HCT116 (cell line): ENCODE data around the gene PPP1R3E. TPM values are rescaled to one million over a fixed set of nuclear protein-coding genes. Genes with fewer than 3 reads are reported as not detected.

Experiments
- ATAC-seq: fragments of 200-7000 bp; cut with Tn5 transposase; 2 replicates; pipeline ENCODE4 v1.9.1; 2020; ENCODE audit warnings: mild to moderate bottlenecking, moderate library complexity
- BruUV-seq: library from RNA; stranded (reverse); fragments of 400-500 nt; replicated peaks from 2 replicates; lab custom pipeline; 2021; lab: Mats Ljungman, UMichigan
- CTCF ChIA-PET: fragments of 300-600 bp; sonication (Branson Sonifier 250); formaldehyde crosslinking; loops from one replicate; lab custom pipeline; 2021; ENCODE audit warnings: antibody characterized with exemption; lab: Charles Lee
- POLR2A ChIA-PET: fragments of 300-600, 350-600 bp; sonication (Branson Sonifier 250); formaldehyde crosslinking; loops from one replicate; lab custom pipeline; 2021; ENCODE audit warnings: antibody characterized with exemption; lab: Charles Lee
- RAD21 ChIA-PET, 2 experiments: fragments of 300-600 bp; sonication (Branson Sonifier 250); formaldehyde crosslinking; loops; one replicate each; lab custom pipeline; 2023; ENCODE audit warnings: low total read pairs in 2 of 2; ENCODE audit not compliant: uncharacterized antibody in 2 of 2, unreplicated experiment in 2 of 2, low non-redundant PET in 1 of 2; lab: Charles Lee
- DNase-seq: peaks from one replicate; pipeline ENCODE4 v3.0.0-alpha.2; 2010; ENCODE audit warnings: low read depth, low spot score
- H2AFZ ChIP-seq: fragments of 200-600 bp; shearing (Covaris generic), sonication (generic); 2 replicates; pipeline ENCODE4 v1.6.1; 2017; ENCODE audit warnings: low read depth, mixed run types, mixed read lengths, antibody characterized with exemption, low read length; ENCODE audit not compliant: poor library complexity, severe bottlenecking
- H3K27ac ChIP-seq: 2 replicates; pipeline ENCODE4 v1.5.1; 2012; ENCODE audit warnings: low read depth, low read length
- H3K27me3 ChIP-seq: fragments of 200-600 bp; sonication (generic); 2 replicates; pipeline ENCODE4 v1.6.1; 2016; ENCODE audit warnings: mixed run types, low read length, mixed read lengths; ENCODE audit not compliant: insufficient read depth
- H3K36me3 ChIP-seq, 2 experiments: fragments of 200-500 bp in 1 of 2; fragments of 200-600 bp in 1 of 2; sonication (Bioruptor generic) in 1 of 2; sonication (generic) in 1 of 2; 2 replicates each; pipeline versions ENCODE4 v1.5.1 to v1.6.1; 2014 to 2016; ENCODE audit warnings: low read length in 2 of 2, inconsistent platforms in 1 of 2, mixed read lengths in 1 of 2, mixed run types in 1 of 2; ENCODE audit not compliant: insufficient read depth in 2 of 2, control insufficient read depth in 1 of 2
- H3K4me1 ChIP-seq, 2 experiments: fragments of 200-600 bp in 1 of 2; sonication (generic) in 1 of 2; 2 replicates each; pipeline versions ENCODE4 v1.5.1 to v1.6.1; 2012 to 2017; ENCODE audit warnings: low read length in 2 of 2, inconsistent platforms in 1 of 2, mild to moderate bottlenecking in 1 of 2, mixed read lengths in 1 of 2, mixed run types in 1 of 2, moderate library complexity in 1 of 2; ENCODE audit not compliant: insufficient read depth in 2 of 2, control insufficient read depth in 1 of 2
- H3K4me2 ChIP-seq: fragments of 200-600 bp; sonication (generic); 2 replicates; pipeline ENCODE4 v1.6.1; 2017; ENCODE audit warnings: mixed run types, low read length, mixed read lengths
- H3K4me3 ChIP-seq, 2 experiments: fragments of 200-600 bp in 1 of 2; sonication (generic) in 1 of 2; replicated peaks in 1 of 2; 2 replicates each; pipeline ENCODE4 v1.5.1; 2011 to 2016; ENCODE audit warnings: low read length in 2 of 2, control low read depth in 1 of 2, low read depth in 1 of 2, mild to moderate bottlenecking in 1 of 2, mixed read lengths in 1 of 2, mixed run types in 1 of 2
- H3K79me2 ChIP-seq: fragments of 200-600 bp; sonication (generic); 2 replicates; pipeline ENCODE4 v1.6.1; 2017; ENCODE audit warnings: mild to moderate bottlenecking, mixed run types, low read length, moderate library complexity, mixed read lengths; ENCODE audit not compliant: insufficient read depth
- H3K9ac ChIP-seq: fragments of 200-600 bp; sonication (generic); 2 replicates; pipeline ENCODE4 v1.6.1; 2016; ENCODE audit warnings: low read length, mixed read lengths
- H3K9me2 ChIP-seq: fragments of 200-600 bp; sonication (generic), shearing (Covaris generic); 2 replicates; pipeline ENCODE4 v1.6.1; 2017; ENCODE audit warnings: mixed run types, mild to moderate bottlenecking, moderate library complexity; ENCODE audit not compliant: insufficient read depth
- H3K9me3 ChIP-seq, 2 experiments: fragments of 200-500 bp in 1 of 2; fragments of 200-600 bp in 1 of 2; sonication (Bioruptor generic) in 1 of 2; sonication (generic) in 1 of 2; 2 replicates each; pipeline ENCODE4 v1.6.1; 2014 to 2017; ENCODE audit warnings: low read length in 2 of 2, mixed read lengths in 2 of 2, inconsistent platforms in 1 of 2, low read depth in 1 of 2, mild to moderate bottlenecking in 1 of 2, mixed run types in 1 of 2, moderate library complexity in 1 of 2; ENCODE audit not compliant: control insufficient read depth in 1 of 2, insufficient read depth in 1 of 2
- H4K20me1 ChIP-seq: fragments of 200-600 bp; sonication (generic), shearing (Covaris generic); 2 replicates; pipeline ENCODE4 v1.6.1; 2017; ENCODE audit warnings: mixed run types, mild to moderate bottlenecking, moderate library complexity; ENCODE audit not compliant: insufficient read depth
- CBX3 ChIP-seq: IDR thresholded peaks from 2 replicates; pipeline ENCODE4 v1.6.1; 2012; ENCODE audit warnings: low read depth
- EZH2phosphoT487 ChIP-seq: fragments of 200-600 bp; IDR thresholded peaks from 2 replicates; pipeline ENCODE4 v1.6.1; 2018; ENCODE audit warnings: antibody characterized with exemption, borderline replicate concordance
- FOSL1 ChIP-seq: IDR thresholded peaks from 2 replicates; pipeline ENCODE4 v1.6.1; 2012; ENCODE audit warnings: low read depth
- ZFX ChIP-seq: fragments of 450-650 bp; IDR thresholded peaks from 2 replicates; pipeline ENCODE4 v1.6.1; 2017
- intact Hi-C: fragments of 100-400 bp; cut with micrococcal nuclease; formaldehyde crosslinking; loops from 2 replicates; pipeline ENCODE4 v1.10.0; 2022
- total RNA-seq: library from RNA; stranded (reverse); gene quantifications from one replicate; pipeline ENCODE4 v1.2.1, GENCODE V29; 2021; ENCODE audit not compliant: unreplicated experiment
- TF ChIP-seq, protein P1 (sequence below), 3 experiments: fragments of 200-600 bp in 1 of 3; sonication (generic) in 1 of 3; IDR thresholded peaks in 2 of 3; conservative IDR thresholded peaks in 1 of 3; 2 replicates each; pipeline ENCODE4 v1.5.1; 2012 to 2017; ENCODE audit warnings: low read depth in 2 of 3, low read length in 2 of 3, antibody characterized with exemption in 1 of 3, borderline replicate concordance in 1 of 3, control low read depth in 1 of 3, mild to moderate bottlenecking in 1 of 3, mixed read lengths in 1 of 3, mixed run types in 1 of 3, moderate library complexity in 1 of 3; ENCODE audit not compliant: insufficient read depth in 1 of 3
- TF ChIP-seq, protein P2 (sequence below): IDR thresholded peaks from 2 replicates; pipeline ENCODE4 v1.6.1; 2011; ENCODE audit warnings: mild to moderate bottlenecking, low read length, moderate library complexity; ENCODE audit not compliant: insufficient replicate concordance; ENCODE audit errors: extremely low read depth
- TF ChIP-seq, protein P3 (sequence below): IDR thresholded peaks from 2 replicates; pipeline ENCODE4 v1.6.1; 2012

PPP1R3E gene
- total RNA-seq, 1 experiment from 2014 or later = 5.6 TPM

DNA sequence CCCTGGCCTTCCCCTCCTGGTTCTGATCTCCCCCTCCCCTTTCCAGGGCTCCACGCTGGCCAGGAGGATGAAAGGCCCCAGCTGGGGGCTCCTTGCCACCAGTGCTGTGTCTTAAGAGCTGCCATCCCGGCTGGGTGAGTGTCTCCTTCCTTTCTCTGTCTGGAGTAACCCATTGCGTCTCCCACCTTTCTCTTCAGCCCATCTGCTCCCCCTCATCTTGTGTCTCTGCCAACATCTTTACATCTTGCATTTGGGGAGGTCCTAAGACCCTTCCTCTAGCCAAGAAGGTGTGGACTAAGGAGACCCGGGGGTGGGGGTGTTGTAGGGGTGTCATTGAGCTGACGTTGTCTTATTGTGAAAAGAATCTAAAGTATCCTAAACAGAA, 4.5 kb upstream of the PPP1R3E start:
- ChIA-PET CTCF (interaction anchor here (0.6 to 2.4 kb wide), 4 partner anchors 14 to 726 kb away, joined by 3 to 15 read pairs (median 4); partner anchors contain the start of gene PABPN1), RAD21 (interaction anchor here in 1 of 2 experiments (1.4 kb wide), 1 partner anchor 15 kb away, joined by 8 read pairs; the partner anchor contains the start of gene PABPN1), POLR2A (interaction anchor here (0.6 to 2.4 kb wide), 6 partner anchors 12 to 238 kb away, joined by 3 to 21 read pairs (median 6); partner anchors contain the start of genes ACIN1, C14orf119, HOMEZ and PABPN1)
- peak overlapping the region; percentile 79 for H3K27ac ChIP-seq
- DNase-seq (no peak), ATAC-seq (no peak; the same call in 1 of the 2 replicates)
- no peak overlapping the region for H2AFZ ChIP-seq
- no peaks in the 10 kb centered on the region for H3K27me3 ChIP-seq
- H3K4me2 ChIP-seq = peak overlapping the region; percentile 92
- no peaks in the 10 kb centered on the region for H4K20me1 ChIP-seq
- BruUV-seq = no TSS peak
- peaks cover 54% of the 10 kb centered on the region for H3K79me2 ChIP-seq
- H3K9me2 ChIP-seq = no peaks in the 10 kb centered on the region
- H3K9me3 ChIP-seq = no peaks in the 10 kb centered on the region
- TF ChIP-seq, protein P1, sequence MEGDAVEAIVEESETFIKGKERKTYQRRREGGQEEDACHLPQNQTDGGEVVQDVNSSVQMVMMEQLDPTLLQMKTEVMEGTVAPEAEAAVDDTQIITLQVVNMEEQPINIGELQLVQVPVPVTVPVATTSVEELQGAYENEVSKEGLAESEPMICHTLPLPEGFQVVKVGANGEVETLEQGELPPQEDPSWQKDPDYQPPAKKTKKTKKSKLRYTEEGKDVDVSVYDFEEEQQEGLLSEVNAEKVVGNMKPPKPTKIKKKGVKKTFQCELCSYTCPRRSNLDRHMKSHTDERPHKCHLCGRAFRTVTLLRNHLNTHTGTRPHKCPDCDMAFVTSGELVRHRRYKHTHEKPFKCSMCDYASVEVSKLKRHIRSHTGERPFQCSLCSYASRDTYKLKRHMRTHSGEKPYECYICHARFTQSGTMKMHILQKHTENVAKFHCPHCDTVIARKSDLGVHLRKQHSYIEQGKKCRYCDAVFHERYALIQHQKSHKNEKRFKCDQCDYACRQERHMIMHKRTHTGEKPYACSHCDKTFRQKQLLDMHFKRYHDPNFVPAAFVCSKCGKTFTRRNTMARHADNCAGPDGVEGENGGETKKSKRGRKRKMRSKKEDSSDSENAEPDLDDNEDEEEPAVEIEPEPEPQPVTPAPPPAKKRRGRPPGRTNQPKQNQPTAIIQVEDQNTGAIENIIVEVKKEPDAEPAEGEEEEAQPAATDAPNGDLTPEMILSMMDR (IDR thresholded peaks at IDR 0.05 in 2 of 3, conservative IDR thresholded peaks at IDR 0.05 in 1 of 3; ENCODE audit: borderline replicate concordance in 1 of 3, insufficient read depth in 1 of 3, low read depth in 2 of 3, low read length in 2 of 3) = no peak
- TF ChIP-seq ZFX = peak; percentile 75
- intact Hi-C loops = loop anchor here (10.0 kb wide), 1 partner anchor 322 kb away; the partner anchor contains the start of gene AJUBA
- peaks cover 24 to 39% of the 10 kb centered on the region in 2 experiments for H3K36me3 ChIP-seq
- H3K4me3 ChIP-seq = peak overlapping the region; percentile 76 to 99
- H3K9ac ChIP-seq = peak overlapping the region; percentile 81
- peaks cover 19 to 36% of the 10 kb centered on the region in 2 experiments for H3K4me1 ChIP-seq

DNA sequence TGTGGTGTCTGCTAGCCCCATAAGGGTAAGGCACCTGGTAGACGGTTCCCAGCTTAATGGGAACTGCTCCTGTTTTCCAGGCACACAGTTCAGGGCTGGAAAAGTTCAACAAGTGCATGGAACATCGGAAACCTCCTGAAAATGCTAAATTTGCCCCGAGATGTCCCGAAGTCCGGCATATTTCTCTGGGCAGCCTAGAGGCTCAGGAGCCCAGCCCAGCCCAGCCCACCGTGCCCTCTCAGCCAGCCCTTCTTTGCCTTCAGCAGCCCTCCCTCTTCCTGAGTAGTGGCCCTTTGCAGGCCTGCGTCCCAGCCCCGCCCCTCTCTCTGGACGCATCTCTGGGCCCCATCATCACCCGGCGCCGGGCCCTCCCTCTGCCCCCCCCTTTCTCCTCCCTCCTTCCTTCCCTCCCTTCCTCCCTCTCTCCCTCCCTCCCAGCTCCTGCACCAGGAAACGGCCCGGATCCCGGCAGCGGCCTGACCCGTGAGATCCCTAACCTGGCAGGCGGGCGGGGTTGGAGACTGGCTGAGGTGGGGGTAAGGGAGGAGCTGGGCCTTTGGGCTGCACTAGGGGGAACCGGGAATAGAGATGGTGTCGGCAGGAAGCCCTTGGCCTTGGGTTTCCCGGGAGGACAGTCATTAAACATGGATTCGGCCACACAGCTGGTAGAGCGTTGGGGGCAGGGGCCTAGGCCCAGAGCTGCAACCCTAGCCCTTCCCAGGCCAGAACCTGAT, 3.9 kb upstream of the PPP1R3E start, which contains the start of gene BCL2L2:
Gene BCL2L2 (plus strand): TSS at position 422 of the 734 bp plus-strand sequence. CDS start 935 bp downstream, outside the sequence.
- peaks cover 19 to 40% of the 10 kb centered on the region in 2 experiments for H3K4me1 ChIP-seq
- no peak for TF ChIP-seq CBX3
- TF ChIP-seq, protein P2, sequence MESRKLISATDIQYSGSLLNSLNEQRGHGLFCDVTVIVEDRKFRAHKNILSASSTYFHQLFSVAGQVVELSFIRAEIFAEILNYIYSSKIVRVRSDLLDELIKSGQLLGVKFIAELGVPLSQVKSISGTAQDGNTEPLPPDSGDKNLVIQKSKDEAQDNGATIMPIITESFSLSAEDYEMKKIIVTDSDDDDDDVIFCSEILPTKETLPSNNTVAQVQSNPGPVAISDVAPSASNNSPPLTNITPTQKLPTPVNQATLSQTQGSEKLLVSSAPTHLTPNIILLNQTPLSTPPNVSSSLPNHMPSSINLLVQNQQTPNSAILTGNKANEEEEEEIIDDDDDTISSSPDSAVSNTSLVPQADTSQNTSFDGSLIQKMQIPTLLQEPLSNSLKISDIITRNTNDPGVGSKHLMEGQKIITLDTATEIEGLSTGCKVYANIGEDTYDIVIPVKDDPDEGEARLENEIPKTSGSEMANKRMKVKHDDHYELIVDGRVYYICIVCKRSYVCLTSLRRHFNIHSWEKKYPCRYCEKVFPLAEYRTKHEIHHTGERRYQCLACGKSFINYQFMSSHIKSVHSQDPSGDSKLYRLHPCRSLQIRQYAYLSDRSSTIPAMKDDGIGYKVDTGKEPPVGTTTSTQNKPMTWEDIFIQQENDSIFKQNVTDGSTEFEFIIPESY = no peak
- no peak for TF ChIP-seq EZH2phosphoT487
- TF ChIP-seq, protein P3, sequence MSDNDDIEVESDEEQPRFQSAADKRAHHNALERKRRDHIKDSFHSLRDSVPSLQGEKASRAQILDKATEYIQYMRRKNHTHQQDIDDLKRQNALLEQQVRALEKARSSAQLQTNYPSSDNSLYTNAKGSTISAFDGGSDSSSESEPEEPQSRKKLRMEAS = no peak
- no peak for TF ChIP-seq FOSL1

More for the DNA sequence above, 3.9 kb upstream of the PPP1R3E start, which contains the start of gene BCL2L2:
- ChIA-PET POLR2A (interaction anchor here (0.6 to 2.4 kb wide), 6 partner anchors 13 to 238 kb away, joined by 3 to 21 read pairs (median 6); partner anchors contain the start of genes ACIN1, C14orf119, HOMEZ and PABPN1), CTCF (interaction anchor here (0.6 to 2.4 kb wide), 4 partner anchors 14 to 726 kb away, joined by 3 to 15 read pairs (median 4); partner anchors contain the start of gene PABPN1), RAD21 (interaction anchor here in 1 of 2 experiments (1.4 kb wide), 1 partner anchor 15 kb away, joined by 8 read pairs; the partner anchor contains the start of gene PABPN1)
- H3K4me3 ChIP-seq = peak within 1 kb of the TSS; percentile 76 to 99
- H2AFZ ChIP-seq = no peak within 1 kb of the TSS
- no peaks in the 10 kb centered on the region for H3K27me3 ChIP-seq
- no peaks in the 10 kb centered on the region for H3K9me2 ChIP-seq
- DNase-seq (peak; percentile 76), ATAC-seq (peak; percentile 57)
- peak within 1 kb of the TSS; percentile 81 for H3K9ac ChIP-seq
- H3K27ac ChIP-seq = peak within 1 kb of the TSS; percentile 79
- intact Hi-C loops = loop anchor here (10.0 kb wide), 1 partner anchor 322 kb away; the partner anchor contains the start of gene AJUBA
- peaks cover 20 to 39% of the 10 kb centered on the region in 2 experiments for H3K36me3 ChIP-seq
- H3K9me3 ChIP-seq = no peaks in the 10 kb centered on the region
- H3K79me2 ChIP-seq = peaks cover 50% of the 10 kb centered on the region
- H4K20me1 ChIP-seq = no peaks in the 10 kb centered on the region
- TSS peak; percentile 53 for BruUV-seq
- peak within 1 kb of the TSS; percentile 92 for H3K4me2 ChIP-seq
